MCF 10A (cell line): ENCODE data around the gene DPM3. TPM values are rescaled to one million over a fixed set of nuclear protein-coding genes. Genes with fewer than 3 reads are reported as not detected.
A peak's percentile ranks its signal among the peaks of the same experiment; 100 is the strongest.

Experiments used
- BruUV-seq: library from RNA; stranded (reverse); fragments of 400-500 nt; replicated peaks from 2 replicates; lab custom pipeline; 2021; lab: Mats Ljungman, UMichigan
- CTCF ChIA-PET: fragments of 300-600 bp; sonication (Branson Sonifier 250); formaldehyde crosslinking; extraction: SDS; loops from one replicate; lab custom pipeline; 2021; ENCODE audit warnings: antibody characterized with exemption, inconsistent platforms; lab: Yijun Ruan, JAX
- POLR2A ChIA-PET: fragments of 300-600, 350-650 bp; sonication (Branson Sonifier 250); formaldehyde crosslinking; extraction: SDS; loops from one replicate; lab custom pipeline; 2020; ENCODE audit warnings: antibody characterized with exemption, inconsistent platforms; lab: Yijun Ruan, JAX
- DNase-seq: peaks from one replicate; pipeline ENCODE4 v3.0.0-alpha.2; 2018; ENCODE audit not compliant: unreplicated experiment
- H3K27ac Mint-ChIP-seq: one replicate; pipeline ENCODE4 v1.8.0; 2022; ENCODE audit warnings: mild to moderate bottlenecking, low read depth, mixed read lengths; ENCODE audit not compliant: unreplicated experiment
- H3K27me3 Mint-ChIP-seq: one replicate; pipeline ENCODE4 v1.8.0; 2022; ENCODE audit warnings: mixed read lengths; ENCODE audit not compliant: insufficient read depth, unreplicated experiment
- H3K36me3 Mint-ChIP-seq: one replicate; pipeline ENCODE4 v1.8.0; 2022; ENCODE audit warnings: mild to moderate bottlenecking, moderate library complexity, mixed read lengths; ENCODE audit not compliant: insufficient read depth, unreplicated experiment
- H3K4me1 Mint-ChIP-seq: one replicate; pipeline ENCODE4 v1.8.0; 2022; ENCODE audit warnings: mixed read lengths; ENCODE audit not compliant: insufficient read depth, unreplicated experiment
- H3K4me3 Mint-ChIP-seq: one replicate; pipeline ENCODE4 v1.8.0; 2022; ENCODE audit warnings: mild to moderate bottlenecking, moderate library complexity, mixed read lengths; ENCODE audit not compliant: unreplicated experiment
- H3K9me3 Mint-ChIP-seq: one replicate; pipeline ENCODE4 v1.8.0; 2022; ENCODE audit warnings: mixed read lengths; ENCODE audit not compliant: unreplicated experiment
- CTCF ChIP-seq: fragments of 200-600 bp; IDR thresholded peaks from one replicate; pipeline ENCODE4 v1.8.0; 2022; ENCODE audit warnings: antibody characterized with exemption, mild to moderate bottlenecking; ENCODE audit not compliant: unreplicated experiment
- intact Hi-C: fragments of 100-400 bp; cut with micrococcal nuclease; formaldehyde crosslinking; loops from 2 replicates; pipeline ENCODE4 v1.14.1; 2022
- total RNA-seq: library from RNA; stranded (reverse); gene quantifications from 2 replicates; pipeline ENCODE4 v1.2.3, GENCODE V29; 2022

Gene DPM3
- total RNA-seq, 1 experiment from 2014 or later, result 86.4 TPM

GRCh38 chr1:155091071-155092051 is 49.0 kb downstream of the DPM3 start:
- intact Hi-C loops, result no loop called here
- H3K27me3 Mint-ChIP-seq, result peaks cover 17% of the 10 kb centered on the region
- peaks cover 26% of the 10 kb centered on the region for H3K4me1 Mint-ChIP-seq
- no TSS peak for BruUV-seq
- CTCF ChIA-PET, result interaction anchor here (0.6 to 6.8 kb wide), 57 partner anchors 9 to 644 kb away, joined by 3 to 380 read pairs (median 5); partner anchors contain the start of genes ADAM15, DPM3, EFNA1 and KRTCAP2
- POLR2A ChIA-PET, result interaction anchor here (0.6 to 2.3 kb wide), 13 partner anchors 11 to 607 kb away, joined by 3 to 20 read pairs (median 5); partner anchors contain the start of genes KRTCAP2 and SLC50A1
- no peak overlapping the region for H3K4me3 Mint-ChIP-seq
- no peaks in the 10 kb centered on the region for H3K9me3 Mint-ChIP-seq
- peak; percentile 100 for TF ChIP-seq CTCF
- DNase-seq, result peak; percentile 83
- no peaks in the 10 kb centered on the region for H3K36me3 Mint-ChIP-seq
- H3K27ac Mint-ChIP-seq, result no peak overlapping the region

Other genes starting within 250 kb of the DPM3 start
- gene PMVK, start 203.8 kb downstream of the DPM3 start, total RNA-seq, result 57.7 and 68.9 TPM in 2 replicates
- 11.3 TPM in 2 replicates for gene PBXIP1, start 184.4 kb downstream of the DPM3 start, total RNA-seq
- gene PYGO2, start 178.7 kb downstream of the DPM3 start, total RNA-seq, result 32.1 and 35.9 TPM in 2 replicates
- gene SHC1, start 169.8 kb downstream of the DPM3 start, total RNA-seq, result 667 and 885 TPM in 2 replicates
- 285 and 289 TPM in 2 replicates for gene CKS1B, start 165.8 kb downstream of the DPM3 start, total RNA-seq
- gene FLAD1, start 157.2 kb downstream of the DPM3 start, total RNA-seq, result 65.4 and 91.1 TPM in 2 replicates
- 0.83 TPM in 1 of 2 replicates, not detected in the other for gene LENEP, start 146.9 kb downstream of the DPM3 start, total RNA-seq
- 169 and 175 TPM in 2 replicates for gene ZBTB7B, start 137.7 kb downstream of the DPM3 start, total RNA-seq
- 0.91 and 1.8 TPM in 2 replicates for gene DCST2, start 106.8 kb downstream of the DPM3 start, total RNA-seq
- gene DCST1, start 106.7 kb downstream of the DPM3 start, total RNA-seq, result 0.21 and 0.42 TPM in 2 replicates
- gene ADAM15, start 89.2 kb downstream of the DPM3 start, total RNA-seq, result 385 and 456 TPM in 2 replicates
- 7.4 and 9.5 TPM in 2 replicates for gene EFNA4, start 76.8 kb downstream of the DPM3 start, total RNA-seq
- 1.6 and 1.7 TPM in 2 replicates for gene EFNA3, start 61.7 kb downstream of the DPM3 start, total RNA-seq
- 38.9 and 42.3 TPM in 2 replicates for gene EFNA1, start 12.7 kb downstream of the DPM3 start, total RNA-seq
- gene SLC50A1, start 4.7 kb downstream of the DPM3 start, total RNA-seq, result 91.2 and 97.8 TPM in 2 replicates
- 313 and 383 TPM in 2 replicates for gene KRTCAP2, start 32.8 kb upstream of the DPM3 start, total RNA-seq
- gene TRIM46, start 33.3 kb upstream of the DPM3 start, total RNA-seq, result 0.21 and 0.32 TPM in 2 replicates
- 33.0 and 34.4 TPM in 2 replicates for gene THBS3, start 67.4 kb upstream of the DPM3 start, total RNA-seq
- gene MTX1, start 68.2 kb upstream of the DPM3 start, total RNA-seq, result 64.6 and 67.4 TPM in 2 replicates
- 32.3 and 37.1 TPM in 2 replicates for gene ENTREP3, start 115.0 kb upstream of the DPM3 start, total RNA-seq
- 80.6 and 88.1 TPM in 2 replicates for gene SCAMP3, start 121.8 kb upstream of the DPM3 start, total RNA-seq
- gene CLK2, start 133.0 kb upstream of the DPM3 start, total RNA-seq, result 78.6 and 82.3 TPM in 2 replicates
- gene HCN3, start 136.9 kb upstream of the DPM3 start, total RNA-seq, result 2.5 and 4.3 TPM in 2 replicates
- not detected in 2 replicates for gene PKLR, start 160.9 kb upstream of the DPM3 start, total RNA-seq
- 176 and 264 TPM in 2 replicates for gene FDPS, start 168.3 kb upstream of the DPM3 start, total RNA-seq
- gene RUSC1, start 180.4 kb upstream of the DPM3 start, total RNA-seq, result 18.6 and 19.5 TPM in 2 replicates